PC-3 (cell line): ENCODE results near the gene RTP5. TPM values are rescaled to one million over a fixed set of nuclear protein-coding genes. Genes with fewer than 3 reads are reported as not detected.

Source experiments
- ATAC-seq: fragments of 200-7000 bp; cut with Tn5 transposase; 2 replicates; pipeline ENCODE4 v1.9.1; 2020; ENCODE audit warnings: mild to moderate bottlenecking, moderate library complexity
- BruUV-seq: library from RNA; stranded (reverse); fragments of 400-500 nt; replicated peaks from 2 replicates; lab custom pipeline; 2021; lab: Mats Ljungman, UMichigan
- CTCF ChIA-PET: fragments of 300-600 bp; sonication (Branson Sonifier 250); formaldehyde crosslinking; loops from one replicate; lab custom pipeline; 2022; ENCODE audit warnings: antibody characterized with exemption; lab: Charles Lee
- POLR2A ChIA-PET: fragments of 300-600 bp; sonication (Branson Sonifier 250); formaldehyde crosslinking; loops from one replicate; lab custom pipeline; 2022; ENCODE audit warnings: antibody characterized with exemption; ENCODE audit not compliant: unreplicated experiment; lab: Charles Lee
- DNase-seq: peaks from one replicate; pipeline ENCODE4 v3.0.0-alpha.2; 2015
- H2AFZ ChIP-seq: fragments of 300-600 bp; sonication (generic); 2 replicates; pipeline ENCODE4 v1.6.0; 2016; ENCODE audit warnings: antibody characterized with exemption, low read length
- H3F3A ChIP-seq: fragments of 300-600 bp; sonication (generic); one replicate; pipeline ENCODE4 v1.6.0; 2017; ENCODE audit warnings: antibody characterized with exemption, low read length, control low read depth, mild to moderate bottlenecking; ENCODE audit not compliant: unreplicated experiment
- H3K27ac ChIP-seq: fragments of 300-600 bp; sonication (generic); 2 replicates; pipeline ENCODE4 v1.5.1; 2016; ENCODE audit warnings: mild to moderate bottlenecking, low read length
- H3K27me3 ChIP-seq: fragments of 300-600 bp; sonication (generic); 2 replicates; pipeline ENCODE4 v1.6.1; 2016; ENCODE audit warnings: low read length, mixed read lengths
- H3K36me3 ChIP-seq: fragments of 300-600 bp; sonication (generic); 2 replicates; pipeline ENCODE4 v1.6.1; 2016; ENCODE audit warnings: low read depth, mixed run types, low read length, mixed read lengths
- H3K4me1 ChIP-seq: fragments of 300-600 bp; sonication (generic); 2 replicates; pipeline ENCODE4 v1.5.1; 2016; ENCODE audit warnings: low read length; ENCODE audit not compliant: insufficient read depth
- H3K4me2 ChIP-seq: fragments of 300-600 bp; sonication (generic); 2 replicates; pipeline ENCODE4 v1.6.0; 2016; ENCODE audit warnings: low read length
- H3K4me3 ChIP-seq: fragments of 300-600 bp; sonication (generic); 2 replicates; pipeline ENCODE4 v1.5.1; 2016; ENCODE audit warnings: mild to moderate bottlenecking, low read length, mixed read lengths
- H3K79me2 ChIP-seq: fragments of 300-600 bp; sonication (generic); 2 replicates; pipeline ENCODE4 v1.6.1; 2017; ENCODE audit warnings: low read length, mixed read lengths
- H3K9ac ChIP-seq: fragments of 300-600 bp; sonication (generic); 2 replicates; pipeline ENCODE4 v1.6.0; 2016; ENCODE audit warnings: mild to moderate bottlenecking, low read length
- H3K9me2 ChIP-seq: fragments of 300-600 bp; sonication (generic); replicated peaks from 2 replicates; pipeline ENCODE4 v1.6.1; 2016; ENCODE audit warnings: mixed run types, low read length, mixed read lengths
- H3K9me3 ChIP-seq: fragments of 300-600 bp; sonication (generic); 2 replicates; pipeline ENCODE4 v1.6.1; 2016; ENCODE audit warnings: low read length, mixed read lengths
- H4K20me1 ChIP-seq: fragments of 300-600 bp; sonication (generic); 2 replicates; pipeline ENCODE4 v1.6.1; 2016; ENCODE audit warnings: low read length, mixed read lengths
- EZH2 ChIP-seq: fragments of 300-600 bp; sonication (generic); IDR thresholded peaks from one replicate; pipeline ENCODE4 v1.6.1; 2017; ENCODE audit warnings: antibody characterized with exemption, mild to moderate bottlenecking, low read length; ENCODE audit not compliant: unreplicated experiment
- EZH2phosphoT487 ChIP-seq: fragments of 300-600 bp; sonication (generic); IDR thresholded peaks from 2 replicates; pipeline ENCODE4 v1.6.1; 2018; ENCODE audit warnings: mild to moderate bottlenecking, antibody characterized with exemption, low read length, borderline replicate concordance
- intact Hi-C: fragments of 100-400 bp; cut with micrococcal nuclease; formaldehyde crosslinking; loops from 2 replicates; pipeline ENCODE4 v1.9.0; 2023
- total RNA-seq: library from RNA; depleted of rRNA; stranded (reverse); fragments of >200 nt; gene quantifications from 2 replicates; pipeline ENCODE4 v1.2.3, GENCODE V29; 2014
- TF ChIP-seq, protein P1 (sequence below): fragments of 300-600 bp; sonication (generic); conservative IDR thresholded peaks from 2 replicates; pipeline ENCODE4 v1.5.1; 2017; ENCODE audit warnings: antibody characterized with exemption, low read depth, mild to moderate bottlenecking, low read length

Gene RTP5
- total RNA-seq, 1 experiment from 2014 or later: not detected

DNA sequence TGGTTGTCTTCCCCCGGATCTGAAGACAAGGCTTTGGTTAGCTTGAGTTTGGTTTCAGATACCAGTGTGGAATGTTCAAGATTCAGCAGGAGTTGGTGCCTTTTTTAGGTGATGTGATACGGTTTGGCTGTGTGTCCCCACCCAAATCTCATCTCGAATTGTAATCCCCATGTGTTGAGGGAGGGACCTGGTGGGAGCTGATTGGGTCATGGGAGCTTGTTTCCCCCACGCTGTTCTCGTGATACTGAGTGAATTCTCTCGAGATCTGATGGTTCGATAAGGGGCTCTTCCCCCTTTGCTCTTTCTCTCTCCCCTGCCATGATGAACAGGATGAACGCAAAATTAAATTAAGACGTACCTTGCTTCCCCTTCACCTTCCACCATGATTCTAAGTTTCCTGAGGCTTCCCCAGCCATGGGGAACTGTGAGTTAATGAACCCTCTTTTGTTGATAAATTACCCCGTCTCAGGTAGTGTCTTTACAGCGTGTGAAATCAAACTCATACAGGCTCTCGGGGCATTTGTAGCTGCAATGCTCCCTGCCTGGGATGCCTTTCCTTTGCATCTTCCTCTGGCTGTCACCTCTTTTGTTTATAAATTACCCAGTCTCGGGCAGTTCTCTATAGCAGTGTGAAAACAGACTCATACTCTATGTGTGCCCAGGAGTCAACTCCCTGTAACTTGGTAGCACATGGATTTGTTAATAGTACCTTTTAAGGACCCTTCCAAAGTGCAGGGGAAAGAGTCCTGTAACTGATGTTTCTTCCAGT, 32.1 kb upstream of the RTP5 start:
- H3K27ac ChIP-seq: no peak overlapping the region
- no peaks in the 10 kb centered on the region for H3K9me3 ChIP-seq
- no peaks in the 10 kb centered on the region for H3K9me2 ChIP-seq
- peaks cover 6% of the 10 kb centered on the region; the same call in 1 of the 2 replicates for H3K4me1 ChIP-seq
- H3K9ac ChIP-seq: no peak overlapping the region
- no peaks in the 10 kb centered on the region; the same call in 1 of the 2 replicates for H3K27me3 ChIP-seq
- no peak overlapping the region for H2AFZ ChIP-seq
- H3K4me2 ChIP-seq: no peak overlapping the region
- DNase-seq: no peak
- ATAC-seq: no peak
- intact Hi-C loops: no loop called here
- CTCF ChIA-PET: no interaction called here
- POLR2A ChIA-PET: no interaction called here
- no peak overlapping the region for H3K4me3 ChIP-seq
- H3F3A ChIP-seq: no peaks in the 10 kb centered on the region
- H3K36me3 ChIP-seq: no peaks in the 10 kb centered on the region
- H4K20me1 ChIP-seq: no peaks in the 10 kb centered on the region
- no peaks in the 10 kb centered on the region for H3K79me2 ChIP-seq
- no TSS peak for BruUV-seq
- TF ChIP-seq EZH2: no peak
- TF ChIP-seq, protein P1, sequence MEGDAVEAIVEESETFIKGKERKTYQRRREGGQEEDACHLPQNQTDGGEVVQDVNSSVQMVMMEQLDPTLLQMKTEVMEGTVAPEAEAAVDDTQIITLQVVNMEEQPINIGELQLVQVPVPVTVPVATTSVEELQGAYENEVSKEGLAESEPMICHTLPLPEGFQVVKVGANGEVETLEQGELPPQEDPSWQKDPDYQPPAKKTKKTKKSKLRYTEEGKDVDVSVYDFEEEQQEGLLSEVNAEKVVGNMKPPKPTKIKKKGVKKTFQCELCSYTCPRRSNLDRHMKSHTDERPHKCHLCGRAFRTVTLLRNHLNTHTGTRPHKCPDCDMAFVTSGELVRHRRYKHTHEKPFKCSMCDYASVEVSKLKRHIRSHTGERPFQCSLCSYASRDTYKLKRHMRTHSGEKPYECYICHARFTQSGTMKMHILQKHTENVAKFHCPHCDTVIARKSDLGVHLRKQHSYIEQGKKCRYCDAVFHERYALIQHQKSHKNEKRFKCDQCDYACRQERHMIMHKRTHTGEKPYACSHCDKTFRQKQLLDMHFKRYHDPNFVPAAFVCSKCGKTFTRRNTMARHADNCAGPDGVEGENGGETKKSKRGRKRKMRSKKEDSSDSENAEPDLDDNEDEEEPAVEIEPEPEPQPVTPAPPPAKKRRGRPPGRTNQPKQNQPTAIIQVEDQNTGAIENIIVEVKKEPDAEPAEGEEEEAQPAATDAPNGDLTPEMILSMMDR: no peak
- TF ChIP-seq EZH2phosphoT487: no peak

DNA sequence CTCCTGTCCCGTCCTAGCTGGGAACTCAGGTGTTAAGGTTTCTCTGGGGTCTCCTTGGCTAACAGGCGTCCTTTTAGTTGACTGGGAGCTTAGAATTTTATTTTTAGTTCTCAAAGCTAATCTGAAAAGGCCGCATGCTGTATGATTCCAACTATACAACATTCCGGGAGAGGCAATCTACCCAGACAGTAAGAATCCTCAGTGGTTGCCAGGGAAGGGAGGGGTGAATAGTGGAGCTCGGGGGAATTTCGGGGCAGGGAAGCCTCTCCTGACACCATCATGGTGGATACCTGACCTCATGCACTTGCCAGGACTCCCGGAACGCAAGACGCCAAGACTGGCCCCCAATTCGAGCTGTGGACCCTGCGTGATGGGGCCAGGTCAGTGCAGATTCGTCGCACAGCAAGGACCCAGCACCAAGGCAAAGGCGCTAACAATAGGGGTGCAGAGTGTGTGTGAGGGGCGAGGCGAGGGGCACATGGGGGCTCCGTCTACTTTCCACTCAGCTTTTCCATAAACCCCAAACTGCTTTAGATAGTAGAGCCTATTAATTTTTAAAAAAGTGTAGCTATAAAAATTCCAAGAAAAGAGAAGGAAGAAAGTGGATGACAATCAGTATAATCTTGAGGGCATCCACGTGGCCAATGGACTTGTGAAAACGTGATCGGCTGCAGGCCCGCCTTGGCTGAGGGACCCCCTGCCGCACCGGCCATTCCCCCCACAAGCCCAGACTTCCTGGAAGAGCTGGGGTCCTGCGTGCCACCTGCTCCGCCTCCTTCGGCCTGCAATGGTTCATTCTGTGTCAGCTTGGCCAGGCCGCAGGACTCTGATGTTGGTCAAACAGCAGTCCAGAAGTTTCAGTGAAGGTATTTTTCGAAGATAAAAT, 28.1 kb upstream of the RTP5 start:
- H3K4me2 ChIP-seq: no peak overlapping the region
- ChIA-PET CTCF (no interaction called here), POLR2A (no interaction called here)
- DNase-seq (no peak), ATAC-seq (no peak)
- H2AFZ ChIP-seq: no peak overlapping the region
- H3K4me1 ChIP-seq: no peaks in the 10 kb centered on the region
- no peak overlapping the region for H3K9ac ChIP-seq
- H3F3A ChIP-seq: no peaks in the 10 kb centered on the region
- no peaks in the 10 kb centered on the region; the same call in 1 of the 2 replicates for H3K27me3 ChIP-seq
- H3K79me2 ChIP-seq: no peaks in the 10 kb centered on the region
- H3K36me3 ChIP-seq: no peaks in the 10 kb centered on the region
- H3K9me2 ChIP-seq: no peaks in the 10 kb centered on the region
- BruUV-seq: no TSS peak
- TF ChIP-seq, protein P1: no peak
- no peak for TF ChIP-seq EZH2phosphoT487
- no peak for TF ChIP-seq EZH2
- no peak overlapping the region for H3K27ac ChIP-seq
- intact Hi-C loops: no loop called here
- no peaks in the 10 kb centered on the region for H3K9me3 ChIP-seq
- H4K20me1 ChIP-seq: no peaks in the 10 kb centered on the region
- no peak overlapping the region for H3K4me3 ChIP-seq
